Bronchial epithelial cell (primary cell): ENCODE data around the gene CDC26. TPM values are rescaled to one million over a fixed set of nuclear protein-coding genes. Genes with fewer than 3 reads are reported as not detected.

Experiments used
- DNase-seq: peaks from one replicate; pipeline ENCODE4 v3.0.0-alpha.2; 2010; ENCODE audit warnings: low read depth
- FAIRE-seq: peaks from 2 replicates; lab custom pipeline; 2011; peaks lifted over from hg19 to GRCh38; lab: Jason Lieb, UNC
- H3K27me3 ChIP-seq: 2 replicates; pipeline ENCODE4 v1.5.1; 2011; ENCODE audit warnings: low read length; ENCODE audit not compliant: control insufficient read depth, insufficient read depth
- H3K36me3 ChIP-seq: 2 replicates; pipeline ENCODE4 v1.5.1; 2011; ENCODE audit warnings: low read length; ENCODE audit not compliant: control insufficient read depth, insufficient read depth
- H3K4me3 ChIP-seq: 2 replicates; pipeline ENCODE4 v1.5.1; 2011; ENCODE audit warnings: mild to moderate bottlenecking, low read depth, low read length, control low read depth
- CTCF ChIP-seq: IDR thresholded peaks from 2 replicates; pipeline ENCODE4 v1.5.1; 2011; ENCODE audit warnings: mild to moderate bottlenecking, moderate library complexity, low read length, control low read depth, inconsistent platforms; ENCODE audit not compliant: insufficient read depth, severe bottlenecking
- total RNA-seq: library from RNA; depleted of rRNA; stranded (reverse); fragments of >200 nt; gene quantifications from 2 replicates; pipeline ENCODE4 v1.2.1, GENCODE V29; 2014

Gene CDC26
- 24.7 and 30.6 TPM in 2 replicates for total RNA-seq

GRCh38 chr9:113275157-113276131 is at the start of gene CDC26, which contains the start of gene PRPF4:
CDC26 (minus strand) TSS chr9:113275572; CDS start chr9:113272507, 3,065 bp downstream.
PRPF4 (plus strand) TSS chr9:113275658; CDS start chr9:113275744, 86 bp downstream.
- no peaks in the 10 kb centered on the region for H3K27me3 ChIP-seq
- peak; percentile 93 for DNase-seq
- peak within 1 kb of the TSS; percentile 85 for H3K4me3 ChIP-seq
- no peak for FAIRE-seq
- TF ChIP-seq CTCF, result no peak
- H3K36me3 ChIP-seq, result peaks cover 21% of the 10 kb centered on the region

GRCh38 chr9:113322671-113323070 is 47.3 kb upstream of the CDC26 start:
- Histone ChIP-seq H3K36me3 (no peaks in the 10 kb centered on the region), H3K4me3 (no peak overlapping the region), H3K27me3 (no peaks in the 10 kb centered on the region)
- no peak for TF ChIP-seq CTCF
- no peak for FAIRE-seq
- no peak for DNase-seq

- Histone ChIP-seq H3K4me3 (no peak overlapping the region), H3K36me3 (no peaks in the 10 kb centered on the region), H3K27me3 (no peaks in the 10 kb centered on the region)
- DNase-seq (no peak), FAIRE-seq (no peak)
- TF ChIP-seq CTCF, result no peak
These were observed 44.7 kb upstream of the CDC26 start for GRCh38 chr9:113320051-113320450.

GRCh38 chr9:113319054-113319453 is 43.7 kb upstream of the CDC26 start:
- H3K27me3 ChIP-seq, result no peaks in the 10 kb centered on the region
- H3K4me3 ChIP-seq, result no peak overlapping the region
- FAIRE-seq, result no peak
- DNase-seq, result no peak
- no peaks in the 10 kb centered on the region for H3K36me3 ChIP-seq
- TF ChIP-seq CTCF, result no peak

- no peak for FAIRE-seq
These were observed 42.4 kb upstream of the CDC26 start for GRCh38 chr9:113317777-113318176.

More at GRCh38 chr9:113317777-113318176, 42.4 kb upstream of the CDC26 start:
- no peak for DNase-seq
- no peaks in the 10 kb centered on the region for H3K27me3 ChIP-seq
- no peak overlapping the region for H3K4me3 ChIP-seq
- no peak for TF ChIP-seq CTCF
- H3K36me3 ChIP-seq, result no peaks in the 10 kb centered on the region
